ENCODE data around the gene NOD2.

DNA sequence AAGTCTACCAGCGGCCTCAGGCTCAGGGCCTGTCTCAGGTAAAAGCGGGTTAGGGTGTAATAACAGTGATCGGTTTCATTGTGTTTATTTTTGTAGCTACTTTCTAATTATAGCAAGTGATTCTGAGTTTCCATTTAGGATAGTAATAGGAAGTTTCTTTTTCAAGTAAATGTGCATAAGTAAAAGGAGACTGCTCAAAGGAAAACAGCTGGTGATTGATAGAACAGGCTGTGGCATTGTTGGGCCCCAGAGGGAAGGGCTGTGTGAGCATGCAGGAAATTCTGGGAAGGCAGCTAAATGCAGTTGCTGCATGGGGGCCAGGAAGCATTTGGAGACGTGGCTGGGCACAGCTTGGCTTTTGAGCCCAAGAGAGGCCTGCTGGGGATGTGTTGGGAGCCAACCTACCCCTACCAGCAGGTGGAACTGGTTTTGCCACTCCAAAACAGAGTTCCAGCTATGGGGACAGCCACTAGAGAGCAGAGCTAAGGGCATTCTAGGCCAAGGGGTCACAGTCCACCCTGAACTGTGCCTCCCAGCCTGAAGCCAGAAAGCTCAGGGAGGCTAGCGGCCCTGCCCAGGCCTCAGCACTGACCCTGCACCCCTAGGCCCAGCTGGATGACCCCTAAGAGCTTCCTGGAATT is 24.9 kb upstream of the NOD2 start:
- TF ChIP-seq, protein P1, sequence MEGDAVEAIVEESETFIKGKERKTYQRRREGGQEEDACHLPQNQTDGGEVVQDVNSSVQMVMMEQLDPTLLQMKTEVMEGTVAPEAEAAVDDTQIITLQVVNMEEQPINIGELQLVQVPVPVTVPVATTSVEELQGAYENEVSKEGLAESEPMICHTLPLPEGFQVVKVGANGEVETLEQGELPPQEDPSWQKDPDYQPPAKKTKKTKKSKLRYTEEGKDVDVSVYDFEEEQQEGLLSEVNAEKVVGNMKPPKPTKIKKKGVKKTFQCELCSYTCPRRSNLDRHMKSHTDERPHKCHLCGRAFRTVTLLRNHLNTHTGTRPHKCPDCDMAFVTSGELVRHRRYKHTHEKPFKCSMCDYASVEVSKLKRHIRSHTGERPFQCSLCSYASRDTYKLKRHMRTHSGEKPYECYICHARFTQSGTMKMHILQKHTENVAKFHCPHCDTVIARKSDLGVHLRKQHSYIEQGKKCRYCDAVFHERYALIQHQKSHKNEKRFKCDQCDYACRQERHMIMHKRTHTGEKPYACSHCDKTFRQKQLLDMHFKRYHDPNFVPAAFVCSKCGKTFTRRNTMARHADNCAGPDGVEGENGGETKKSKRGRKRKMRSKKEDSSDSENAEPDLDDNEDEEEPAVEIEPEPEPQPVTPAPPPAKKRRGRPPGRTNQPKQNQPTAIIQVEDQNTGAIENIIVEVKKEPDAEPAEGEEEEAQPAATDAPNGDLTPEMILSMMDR (IDR thresholded peaks at IDR 0.05): no peak
- TF ChIP-seq POLR2A (IDR thresholded peaks at IDR 0.05): no peak
